Hepatocyte (in vitro differentiated cells): ENCODE measurements around the gene EHBP1.

Experiments used
- CTCF ChIP-seq: fragments of 200-600 bp; sonication (generic); IDR thresholded peaks from 2 replicates; pipeline ENCODE4 v1.5.1; 2016; ENCODE audit warnings: antibody characterized with exemption, mild to moderate bottlenecking; ENCODE audit not compliant: poor library complexity
- EZH2 ChIP-seq: fragments of 200-600 bp; sonication (generic); IDR thresholded peaks from 2 replicates; pipeline ENCODE4 v1.6.1; 2016; ENCODE audit warnings: antibody characterized with exemption, mild to moderate bottlenecking, borderline replicate concordance
- EZH2phosphoT487 ChIP-seq: fragments of 200-600 bp; sonication (generic); IDR thresholded peaks from one replicate; pipeline ENCODE4 v1.6.1; 2018; ENCODE audit warnings: antibody characterized with exemption, mild to moderate bottlenecking, low read depth, moderate library complexity; ENCODE audit not compliant: unreplicated experiment, severe bottlenecking

GRCh38 chr2:62928015-62928414 lies 222.5 kb downstream of the EHBP1 start:
- no peak for TF ChIP-seq EZH2
- no peak for TF ChIP-seq CTCF
- no peak for TF ChIP-seq EZH2phosphoT487
